Liver (tissue), 3 donors: Measurements from ENCODE around the gene IRAG1.

Source experiments
- ATF3 ChIP-seq: IDR thresholded peaks from 2 replicates; pipeline ENCODE4 v1.6.1; 2016; ENCODE audit warnings: antibody characterized with exemption
- CTCF ChIP-seq: fragments of 150-350 bp; IDR thresholded peaks from 2 replicates; pipeline ENCODE4 v1.5.1; 2017; ENCODE audit warnings: improper control_type of control experiment, low read depth, low read length; ENCODE audit not compliant: missing input control
- EGR1 ChIP-seq, 2 donors: IDR thresholded peaks; 2 replicates each; pipeline ENCODE4 v1.6.1; 2016 to 2018; ENCODE audit warnings: antibody characterized with exemption in 2 of 2, low read depth in 2 of 2
- GABPA ChIP-seq, 2 donors: IDR thresholded peaks in 1 of 2; conservative IDR thresholded peaks in 1 of 2; 2 replicates each; pipeline ENCODE4 v1.6.1; 2016; ENCODE audit warnings: antibody characterized with exemption in 2 of 2, mild to moderate bottlenecking in 1 of 2, moderate library complexity in 1 of 2
- MAX ChIP-seq: IDR thresholded peaks from 2 replicates; pipeline ENCODE4 v1.6.1; 2016; ENCODE audit warnings: antibody characterized with exemption
- REST ChIP-seq: IDR thresholded peaks from 2 replicates; pipeline ENCODE4 v1.6.1; 2016; ENCODE audit warnings: antibody characterized with exemption, mild to moderate bottlenecking
- RXRA ChIP-seq, 2 donors: IDR thresholded peaks; 2 replicates each; pipeline ENCODE4 v1.6.1; 2017 to 2018; ENCODE audit warnings: antibody characterized with exemption in 2 of 2, mild to moderate bottlenecking in 1 of 2
- YY1 ChIP-seq: IDR thresholded peaks from 2 replicates; pipeline ENCODE4 v1.6.1; 2016; ENCODE audit warnings: antibody characterized with exemption, mild to moderate bottlenecking
- donor health status: healthy.
- donor health status: healthy.

GRCh38 chr11:10664496-10664895, 29.1 kb downstream of the IRAG1 start:
- TF ChIP-seq ATF3 (no peak), YY1 (no peak), REST (no peak), CTCF (no peak), MAX (no peak), RXRA (IDR thresholded peaks at IDR 0.05) (no peak), GABPA (IDR thresholded peaks at IDR 0.05 in 1 of 2, conservative IDR thresholded peaks at IDR 0.05 in 1 of 2) (no peak), EGR1 (IDR thresholded peaks at IDR 0.05; ENCODE audit: low read depth in 2 of 2) (no peak)
